ENCODE results near the gene KCNJ14. TPM values are rescaled to one million over a fixed set of nuclear protein-coding genes. Genes with fewer than 3 reads are reported as not detected.

Gene KCNJ14
- total RNA-seq, 3 donors from 2014 or later = 0.80 to 1.6 (median 1.0) TPM

DNA sequence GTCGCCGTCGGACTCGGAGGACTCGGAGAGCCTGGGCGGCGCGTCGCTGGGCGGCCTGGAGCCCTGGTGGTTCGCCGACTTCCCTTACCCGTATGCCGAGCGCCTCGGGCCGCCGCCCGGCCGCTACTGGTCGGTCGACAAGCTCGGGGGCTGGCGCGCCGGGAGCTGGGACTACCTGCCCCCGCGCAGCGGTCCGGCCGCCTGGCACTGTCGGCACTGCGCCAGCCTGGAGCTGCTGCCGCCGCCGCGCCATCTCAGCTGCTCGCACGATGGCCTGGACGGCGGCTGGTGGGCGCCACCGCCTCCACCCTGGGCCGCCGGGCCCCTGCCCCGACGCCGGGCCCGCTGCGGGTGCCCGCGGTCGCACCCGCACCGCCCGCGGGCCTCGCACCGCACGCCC is 12.1 kb upstream of the KCNJ14 start:
- H3K4me1 ChIP-seq = peaks cover 10 to 12% of the 10 kb centered on the region in 2 donors
- no peak for TF ChIP-seq POLR2A (IDR thresholded peaks at IDR 0.05)
- TF ChIP-seq, protein P1, sequence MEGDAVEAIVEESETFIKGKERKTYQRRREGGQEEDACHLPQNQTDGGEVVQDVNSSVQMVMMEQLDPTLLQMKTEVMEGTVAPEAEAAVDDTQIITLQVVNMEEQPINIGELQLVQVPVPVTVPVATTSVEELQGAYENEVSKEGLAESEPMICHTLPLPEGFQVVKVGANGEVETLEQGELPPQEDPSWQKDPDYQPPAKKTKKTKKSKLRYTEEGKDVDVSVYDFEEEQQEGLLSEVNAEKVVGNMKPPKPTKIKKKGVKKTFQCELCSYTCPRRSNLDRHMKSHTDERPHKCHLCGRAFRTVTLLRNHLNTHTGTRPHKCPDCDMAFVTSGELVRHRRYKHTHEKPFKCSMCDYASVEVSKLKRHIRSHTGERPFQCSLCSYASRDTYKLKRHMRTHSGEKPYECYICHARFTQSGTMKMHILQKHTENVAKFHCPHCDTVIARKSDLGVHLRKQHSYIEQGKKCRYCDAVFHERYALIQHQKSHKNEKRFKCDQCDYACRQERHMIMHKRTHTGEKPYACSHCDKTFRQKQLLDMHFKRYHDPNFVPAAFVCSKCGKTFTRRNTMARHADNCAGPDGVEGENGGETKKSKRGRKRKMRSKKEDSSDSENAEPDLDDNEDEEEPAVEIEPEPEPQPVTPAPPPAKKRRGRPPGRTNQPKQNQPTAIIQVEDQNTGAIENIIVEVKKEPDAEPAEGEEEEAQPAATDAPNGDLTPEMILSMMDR (IDR thresholded peaks at IDR 0.05) = no peak

DNA sequence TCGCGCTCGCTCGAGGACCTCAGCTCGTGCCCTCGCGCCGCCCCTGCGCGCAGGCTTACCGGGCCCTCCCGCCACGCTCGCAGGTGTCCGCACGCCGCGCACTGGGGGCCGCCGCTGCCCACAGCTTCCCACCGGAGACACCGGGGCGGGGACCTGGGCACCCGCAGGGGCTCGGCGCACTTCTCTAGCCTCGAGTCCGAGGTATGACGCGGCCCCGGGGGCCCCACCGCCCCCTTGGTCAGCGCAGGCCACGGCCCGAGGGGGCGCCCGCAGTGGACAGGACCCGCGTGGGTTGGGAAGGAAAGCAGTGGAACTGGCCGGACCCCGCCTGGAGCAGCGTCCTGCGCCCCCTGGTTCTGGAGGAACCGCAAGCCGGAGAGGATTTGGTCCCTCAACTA is 11.6 kb upstream of the KCNJ14 start:
- no peak overlapping the region for H3K27ac ChIP-seq
- TF ChIP-seq POLR2AphosphoS5 (IDR thresholded peaks at IDR 0.05) (no peak), POLR2A (IDR thresholded peaks at IDR 0.05) (no peak)
- TF ChIP-seq, protein P1 (IDR thresholded peaks at IDR 0.05) = no peak
- intact Hi-C loops (cut with DNase I; ENCODE audit: low total_unique reads) = loop anchor here (1.0 kb wide), 1 partner anchor 36 kb away; no protein-coding TSS in a partner anchor
- H3K9me3 ChIP-seq = no peaks in the 10 kb centered on the region
- H3K4me1 ChIP-seq = peaks cover 10 to 12% of the 10 kb centered on the region in 2 donors
- no peak for DNase-seq (ENCODE audit: low spot score in 2 of 2)
- H3K36me3 ChIP-seq = no peaks in the 10 kb centered on the region
- peak overlapping the region in 2 of 3 donors; percentile 86 to 99 for H3K4me3 ChIP-seq
- H3K27me3 ChIP-seq = peaks cover 0 to 3% of the 10 kb centered on the region in 2 donors

More for the DNA sequence above, 12.1 kb upstream of the KCNJ14 start:
- no peaks in the 10 kb centered on the region for H3K36me3 ChIP-seq
- H3K27me3 ChIP-seq = peaks cover 0 to 3% of the 10 kb centered on the region in 2 donors
- intact Hi-C loops (cut with DNase I; ENCODE audit: low total_unique reads) = loop anchor here (1.0 kb wide), 1 partner anchor 36 kb away; no protein-coding TSS in a partner anchor
- DNase-seq (ENCODE audit: low spot score in 2 of 2) = no peak
- no peak overlapping the region for H3K27ac ChIP-seq
- peak overlapping the region in 2 of 3 donors; percentile 86 to 99 for H3K4me3 ChIP-seq
- no peaks in the 10 kb centered on the region for H3K9me3 ChIP-seq

DNA sequence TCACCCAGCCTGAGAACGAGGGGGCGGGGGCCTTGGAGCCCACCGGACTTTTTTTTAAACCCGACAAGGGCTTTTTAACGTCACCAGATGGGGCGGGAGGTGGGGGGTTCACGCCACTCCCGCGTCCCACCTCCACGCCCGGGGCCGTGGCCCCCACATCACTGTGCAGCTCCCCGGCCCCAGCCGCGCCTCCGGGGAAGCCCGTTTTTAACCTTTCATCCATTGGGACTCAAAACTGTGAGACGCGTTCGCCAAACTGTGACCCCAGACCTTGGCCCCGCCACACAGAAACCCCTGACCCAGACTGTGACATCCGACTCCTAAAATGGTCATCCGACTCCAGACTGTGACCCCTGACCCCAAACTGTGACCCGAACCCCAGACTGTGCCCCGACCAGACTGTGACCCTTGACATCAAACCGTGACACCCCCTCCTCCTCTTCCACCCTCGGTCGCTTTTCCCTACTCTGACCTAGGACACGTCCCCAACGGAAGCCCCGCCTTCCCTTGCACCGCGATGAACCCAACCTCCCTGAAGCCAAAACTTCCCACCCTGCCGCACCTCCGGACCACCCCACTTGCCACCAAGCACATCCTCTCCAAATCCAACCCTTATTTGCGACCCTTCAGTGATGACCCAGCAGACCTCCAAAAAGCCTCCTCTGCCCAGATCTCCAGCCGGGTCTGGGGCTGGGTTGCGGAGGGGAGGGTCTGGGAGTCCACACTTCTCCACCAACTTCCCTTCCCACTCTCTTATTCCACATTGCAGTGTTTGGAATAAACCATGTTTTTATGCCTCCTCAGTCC is 11.0 kb upstream of the KCNJ14 start:
- intact Hi-C loops (cut with DNase I; ENCODE audit: low total_unique reads) = no loop called here
- peak overlapping the region; percentile 86 to 99 (median 99) for H3K4me3 ChIP-seq
- no peaks in the 10 kb centered on the region for H3K36me3 ChIP-seq
- H3K27me3 ChIP-seq = peaks cover 0 to 3% of the 10 kb centered on the region in 2 donors
- TF ChIP-seq POLR2AphosphoS5 (IDR thresholded peaks at IDR 0.05) = no peak
- TF ChIP-seq POLR2A (IDR thresholded peaks at IDR 0.05) = no peak
- TF ChIP-seq, protein P1 (IDR thresholded peaks at IDR 0.05) = no peak
- no peaks in the 10 kb centered on the region for H3K9me3 ChIP-seq
- no peak for DNase-seq (ENCODE audit: low spot score in 2 of 2)
- peak overlapping the region; percentile 82 to 88 for H3K27ac ChIP-seq
- peaks cover 10 to 12% of the 10 kb centered on the region in 2 donors for H3K4me1 ChIP-seq

DNA sequence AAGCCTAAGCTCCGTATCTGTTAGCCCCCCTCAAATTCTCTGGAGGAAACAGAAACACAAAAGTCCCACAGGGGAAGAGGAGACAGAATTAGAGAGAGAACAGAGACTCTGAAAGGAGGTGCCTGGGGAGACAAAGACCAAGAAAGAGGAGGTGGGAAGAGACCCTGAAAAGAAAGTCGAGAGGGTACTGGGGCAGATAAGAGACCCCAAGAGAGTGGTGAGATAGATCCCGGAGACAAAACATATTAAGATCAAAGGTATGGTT is 10.5 kb upstream of the KCNJ14 start:
- no peaks in the 10 kb centered on the region for H3K36me3 ChIP-seq
- no peaks in the 10 kb centered on the region for H3K9me3 ChIP-seq
- intact Hi-C loops (cut with DNase I; ENCODE audit: low total_unique reads) = no loop called here
- peaks cover 10 to 12% of the 10 kb centered on the region in 2 donors for H3K4me1 ChIP-seq
- peak overlapping the region; percentile 82 to 88 for H3K27ac ChIP-seq
- peaks cover 0 to 3% of the 10 kb centered on the region in 2 donors for H3K27me3 ChIP-seq
- TF ChIP-seq, protein P1 (IDR thresholded peaks at IDR 0.05) = no peak
- TF ChIP-seq POLR2AphosphoS5 (IDR thresholded peaks at IDR 0.05) (no peak), POLR2A (IDR thresholded peaks at IDR 0.05) (no peak)
- peak overlapping the region; percentile 86 to 99 (median 99) for H3K4me3 ChIP-seq
- DNase-seq (ENCODE audit: low spot score in 2 of 2) = no peak

DNA sequence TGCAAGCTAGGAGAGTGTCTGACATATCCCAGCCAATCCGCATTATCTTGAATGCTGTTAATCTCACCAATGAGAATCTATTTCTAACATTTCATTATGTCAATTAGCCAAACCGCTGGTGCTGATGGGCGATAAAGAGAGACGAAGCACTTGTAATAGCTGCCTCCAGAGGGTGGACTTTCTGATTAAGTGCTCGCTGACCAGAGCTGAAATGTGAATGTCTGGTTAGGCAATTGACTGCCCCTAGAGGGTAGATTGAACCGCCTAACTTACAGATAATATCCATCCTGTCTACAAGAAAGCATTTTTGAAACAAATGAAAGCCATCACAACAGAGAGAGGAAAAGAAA is 10.1 kb upstream of the KCNJ14 start:
- Histone ChIP-seq H3K9me3 (no peaks in the 10 kb centered on the region), H3K27ac (peak overlapping the region; percentile 82 to 88), H3K36me3 (no peaks in the 10 kb centered on the region), H3K4me1 (peaks cover 10 to 12% of the 10 kb centered on the region in 2 donors), H3K4me3 (peak overlapping the region; percentile 86 to 99 (median 99)), H3K27me3 (peaks cover 0 to 3% of the 10 kb centered on the region in 2 donors)
- intact Hi-C loops (cut with DNase I; ENCODE audit: low total_unique reads) = no loop called here
- TF ChIP-seq, protein P1 (IDR thresholded peaks at IDR 0.05) = peak; percentile 40 to 60 (median 48)
- no peak for TF ChIP-seq POLR2A (IDR thresholded peaks at IDR 0.05)
- no peak for DNase-seq (ENCODE audit: low spot score in 2 of 2)
